ENCODE results near the gene SHMT2.
"Not testable (repeated sequence)": the region's sequence is repeated elsewhere in the genome, so short reads cannot be mapped to it uniquely, and the experiment has no call there.

DNA sequence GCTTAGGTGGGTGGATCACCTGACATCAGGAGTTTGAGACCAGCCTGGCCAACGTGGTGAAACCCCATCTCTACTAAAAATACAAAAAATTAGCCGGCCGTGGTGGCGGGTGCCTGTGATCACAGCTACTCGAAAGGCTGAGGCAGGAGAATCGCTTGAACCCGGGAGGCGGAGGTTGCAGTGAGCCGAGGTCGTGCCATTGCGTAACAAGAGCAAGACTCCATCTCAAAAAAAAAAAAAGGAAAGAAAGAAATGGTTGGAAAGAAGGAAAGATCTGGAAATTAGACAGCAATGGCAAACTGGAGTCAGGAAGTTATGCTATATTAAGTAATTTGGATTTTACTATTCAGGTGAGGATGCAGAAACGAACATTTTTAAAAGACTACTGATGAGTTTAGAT is 52.6 kb downstream of the SHMT2 start:
- TF ChIP-seq, protein P1, sequence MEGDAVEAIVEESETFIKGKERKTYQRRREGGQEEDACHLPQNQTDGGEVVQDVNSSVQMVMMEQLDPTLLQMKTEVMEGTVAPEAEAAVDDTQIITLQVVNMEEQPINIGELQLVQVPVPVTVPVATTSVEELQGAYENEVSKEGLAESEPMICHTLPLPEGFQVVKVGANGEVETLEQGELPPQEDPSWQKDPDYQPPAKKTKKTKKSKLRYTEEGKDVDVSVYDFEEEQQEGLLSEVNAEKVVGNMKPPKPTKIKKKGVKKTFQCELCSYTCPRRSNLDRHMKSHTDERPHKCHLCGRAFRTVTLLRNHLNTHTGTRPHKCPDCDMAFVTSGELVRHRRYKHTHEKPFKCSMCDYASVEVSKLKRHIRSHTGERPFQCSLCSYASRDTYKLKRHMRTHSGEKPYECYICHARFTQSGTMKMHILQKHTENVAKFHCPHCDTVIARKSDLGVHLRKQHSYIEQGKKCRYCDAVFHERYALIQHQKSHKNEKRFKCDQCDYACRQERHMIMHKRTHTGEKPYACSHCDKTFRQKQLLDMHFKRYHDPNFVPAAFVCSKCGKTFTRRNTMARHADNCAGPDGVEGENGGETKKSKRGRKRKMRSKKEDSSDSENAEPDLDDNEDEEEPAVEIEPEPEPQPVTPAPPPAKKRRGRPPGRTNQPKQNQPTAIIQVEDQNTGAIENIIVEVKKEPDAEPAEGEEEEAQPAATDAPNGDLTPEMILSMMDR (IDR thresholded peaks at IDR 0.05; ENCODE audit: insufficient read depth, low read length) = not testable (repeated sequence)
- not testable (repeated sequence) for TF ChIP-seq POLR2AphosphoS5, GABPA (IDR thresholded peaks at IDR 0.05; ENCODE audit: low read depth)
- TF ChIP-seq, protein P2, sequence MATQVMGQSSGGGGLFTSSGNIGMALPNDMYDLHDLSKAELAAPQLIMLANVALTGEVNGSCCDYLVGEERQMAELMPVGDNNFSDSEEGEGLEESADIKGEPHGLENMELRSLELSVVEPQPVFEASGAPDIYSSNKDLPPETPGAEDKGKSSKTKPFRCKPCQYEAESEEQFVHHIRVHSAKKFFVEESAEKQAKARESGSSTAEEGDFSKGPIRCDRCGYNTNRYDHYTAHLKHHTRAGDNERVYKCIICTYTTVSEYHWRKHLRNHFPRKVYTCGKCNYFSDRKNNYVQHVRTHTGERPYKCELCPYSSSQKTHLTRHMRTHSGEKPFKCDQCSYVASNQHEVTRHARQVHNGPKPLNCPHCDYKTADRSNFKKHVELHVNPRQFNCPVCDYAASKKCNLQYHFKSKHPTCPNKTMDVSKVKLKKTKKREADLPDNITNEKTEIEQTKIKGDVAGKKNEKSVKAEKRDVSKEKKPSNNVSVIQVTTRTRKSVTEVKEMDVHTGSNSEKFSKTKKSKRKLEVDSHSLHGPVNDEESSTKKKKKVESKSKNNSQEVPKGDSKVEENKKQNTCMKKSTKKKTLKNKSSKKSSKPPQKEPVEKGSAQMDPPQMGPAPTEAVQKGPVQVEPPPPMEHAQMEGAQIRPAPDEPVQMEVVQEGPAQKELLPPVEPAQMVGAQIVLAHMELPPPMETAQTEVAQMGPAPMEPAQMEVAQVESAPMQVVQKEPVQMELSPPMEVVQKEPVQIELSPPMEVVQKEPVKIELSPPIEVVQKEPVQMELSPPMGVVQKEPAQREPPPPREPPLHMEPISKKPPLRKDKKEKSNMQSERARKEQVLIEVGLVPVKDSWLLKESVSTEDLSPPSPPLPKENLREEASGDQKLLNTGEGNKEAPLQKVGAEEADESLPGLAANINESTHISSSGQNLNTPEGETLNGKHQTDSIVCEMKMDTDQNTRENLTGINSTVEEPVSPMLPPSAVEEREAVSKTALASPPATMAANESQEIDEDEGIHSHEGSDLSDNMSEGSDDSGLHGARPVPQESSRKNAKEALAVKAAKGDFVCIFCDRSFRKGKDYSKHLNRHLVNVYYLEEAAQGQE (IDR thresholded peaks at IDR 0.05; ENCODE audit: insufficient replicate concordance, low read depth) = not testable (repeated sequence)

Measured in HL-60 (cell line).